Mesodermal cell (in vitro differentiated cells): ENCODE data around the gene PAQR5.
"Not testable (repeated sequence)": the region's sequence is repeated elsewhere in the genome, so short reads cannot be mapped to it uniquely, and the experiment has no call there.

Experiments
- H3K27ac ChIP-seq: 2 replicates; pipeline ENCODE4 v1.7.0; 2013; ENCODE audit warnings: mild to moderate bottlenecking, low read depth, low read length, moderate library complexity; ENCODE audit not compliant: severe bottlenecking
- H3K36me3 ChIP-seq: 2 replicates; pipeline ENCODE4 v1.7.1; 2013; ENCODE audit warnings: mild to moderate bottlenecking, low read length, moderate library complexity; ENCODE audit not compliant: control insufficient read depth, insufficient read depth
- H3K4me1 ChIP-seq: one replicate; pipeline ENCODE4 v1.7.1; 2013; ENCODE audit warnings: mild to moderate bottlenecking, low read length; ENCODE audit not compliant: insufficient read depth, control insufficient read depth, poor library complexity, severe bottlenecking
- H3K4me3 ChIP-seq: 2 replicates; pipeline ENCODE4 v1.7.0; 2013; ENCODE audit warnings: low read length, control low read depth, mild to moderate bottlenecking; ENCODE audit not compliant: insufficient read depth, poor library complexity, severe bottlenecking; ENCODE audit errors: extremely low read depth
- H3K9me3 ChIP-seq: 2 replicates; pipeline ENCODE4 v1.7.1; 2013; ENCODE audit warnings: mild to moderate bottlenecking, low read length, moderate library complexity; ENCODE audit not compliant: control insufficient read depth
- WGBS, 2 experiments: methylation state at CpG; one replicate each; pipeline ENCODE4 v1.1.5; 2013; ENCODE audit warnings: missing lambda C conversion rate in 2 of 2; ENCODE audit not compliant: insufficient coverage in 2 of 2; 5-methylcytosine and 5-hydroxymethylcytosine counted together

PAQR5 gene

DNA sequence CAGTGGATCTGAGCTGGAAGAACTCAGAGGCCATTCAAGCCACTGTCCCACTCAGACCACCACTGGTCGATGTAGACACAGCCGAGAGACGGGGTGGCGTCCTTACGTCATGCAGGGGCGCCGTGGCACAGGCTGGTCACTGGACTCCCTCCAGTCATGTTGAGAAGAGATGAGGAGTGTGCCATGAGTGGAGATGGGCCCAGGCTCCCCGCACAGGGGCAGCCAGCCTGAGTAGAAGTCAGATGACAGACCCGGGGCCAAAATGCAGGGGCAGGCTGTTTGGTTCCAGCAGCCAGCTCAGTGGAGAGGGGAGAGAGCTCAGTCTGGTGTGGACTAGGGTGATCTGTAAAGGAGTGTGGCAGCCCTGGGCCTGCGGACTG lies 82.0 kb downstream of the PAQR5 start:
- no peaks in the 10 kb centered on the region for H3K9me3 ChIP-seq
- no peaks in the 10 kb centered on the region for H3K36me3 ChIP-seq
- 93 to 95% methylated on average over 7 to 9 of the region's 10 CpGs for WGBS, 2 experiments
- H3K4me3 ChIP-seq = no peak overlapping the region
- no peaks in the 10 kb centered on the region for H3K4me1 ChIP-seq
- H3K27ac ChIP-seq = no peak overlapping the region

DNA sequence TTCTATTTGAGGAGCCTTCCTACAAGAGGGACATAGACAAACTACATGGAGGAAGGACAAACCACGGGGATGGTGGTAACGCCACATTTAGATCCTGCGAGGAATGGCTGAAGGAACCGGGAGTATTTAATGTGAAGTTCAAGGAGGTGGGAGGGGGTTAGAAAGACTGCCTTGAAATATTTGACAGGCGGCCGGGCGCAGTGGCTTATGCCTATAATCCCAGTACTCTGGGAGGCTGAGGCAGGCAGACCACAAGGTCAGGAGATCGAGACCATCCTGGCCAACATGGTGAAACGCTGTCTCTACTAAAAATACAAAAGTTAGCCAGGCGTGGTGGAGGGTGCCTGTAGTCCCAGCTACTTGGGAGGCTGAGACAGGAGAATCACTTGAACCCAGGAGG lies 83.5 kb downstream of the PAQR5 start:
- H3K4me1 ChIP-seq, H3K27ac ChIP-seq, H3K4me3 ChIP-seq, H3K9me3 ChIP-seq, H3K36me3 ChIP-seq: not testable (repeated sequence)
- 91 to 94% methylated on average over 5 to 10 of the region's 10 CpGs for WGBS, 2 experiments

GRCh38 chr15:69384066-69384465 lies 85.4 kb downstream of the PAQR5 start:
- not testable (repeated sequence) for H3K9me3 ChIP-seq, H3K36me3 ChIP-seq, H3K4me1 ChIP-seq, H3K27ac ChIP-seq, H3K4me3 ChIP-seq
- 84 to 95% methylated on average over 2 to 4 of the region's 18 CpGs for WGBS, 2 experiments

DNA sequence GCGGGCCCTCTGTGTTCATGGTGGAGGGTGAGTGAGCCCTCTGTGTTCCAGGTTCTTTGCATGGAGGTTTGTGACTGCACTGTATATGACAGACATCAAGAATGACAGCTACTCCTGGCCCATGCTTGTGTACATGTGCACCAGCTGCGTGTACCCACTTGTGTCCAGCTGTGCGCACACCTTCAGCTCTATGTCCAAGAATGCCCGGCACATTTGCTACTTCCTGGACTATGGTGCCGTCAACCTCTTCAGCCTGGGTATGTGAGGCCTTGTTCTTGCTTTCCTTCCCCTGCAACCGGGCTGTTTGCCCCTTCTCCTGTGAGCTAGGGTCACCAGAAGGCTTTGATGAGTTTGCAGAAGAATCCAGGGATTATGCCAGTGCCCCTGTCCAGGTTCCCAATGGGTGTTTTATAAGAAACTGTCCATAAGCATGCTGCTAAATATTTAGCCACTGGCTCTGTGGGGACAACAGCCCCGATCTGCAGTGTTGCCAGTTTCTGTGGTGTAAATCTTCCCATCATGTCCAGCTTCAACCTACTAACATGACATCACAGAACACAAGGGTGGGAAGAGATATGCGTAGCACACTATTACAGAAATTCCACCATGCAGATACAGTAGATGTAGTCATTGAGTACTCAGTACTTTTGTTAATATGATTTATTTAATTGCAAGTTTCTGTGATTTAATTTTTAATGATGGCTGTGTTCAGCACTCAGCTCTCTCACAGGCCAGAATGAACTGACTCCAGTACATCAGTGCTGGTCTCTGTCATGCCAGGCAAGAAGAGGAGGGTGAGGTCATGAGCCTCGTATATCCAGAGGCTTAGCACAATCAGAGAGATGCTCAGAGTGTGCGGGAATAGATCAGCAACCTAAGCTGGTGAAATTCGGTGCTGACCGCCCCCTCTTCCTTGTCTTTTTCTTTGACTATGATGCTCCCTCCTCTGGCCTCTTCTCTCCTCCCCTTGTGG lies 86.2 kb downstream of the PAQR5 start:
- no peak overlapping the region for H3K4me3 ChIP-seq
- H3K4me1 ChIP-seq = peaks cover 2% of the 10 kb centered on the region
- H3K27ac ChIP-seq = no peak overlapping the region
- H3K36me3 ChIP-seq = no peaks in the 10 kb centered on the region
- WGBS, 2 experiments = 93 to 95% methylated on average over 10 to 11 of the region's 12 CpGs
- H3K9me3 ChIP-seq = no peaks in the 10 kb centered on the region

GRCh38 chr15:69385831-69386230 lies 87.1 kb downstream of the PAQR5 start:
- no peaks in the 10 kb centered on the region for H3K9me3 ChIP-seq
- peaks cover 2% of the 10 kb centered on the region for H3K4me1 ChIP-seq
- 90 to 92% methylated on average over 2 of the region's 2 CpGs for WGBS, 2 experiments
- no peak overlapping the region for H3K4me3 ChIP-seq
- H3K27ac ChIP-seq = no peak overlapping the region
- no peaks in the 10 kb centered on the region for H3K36me3 ChIP-seq

DNA sequence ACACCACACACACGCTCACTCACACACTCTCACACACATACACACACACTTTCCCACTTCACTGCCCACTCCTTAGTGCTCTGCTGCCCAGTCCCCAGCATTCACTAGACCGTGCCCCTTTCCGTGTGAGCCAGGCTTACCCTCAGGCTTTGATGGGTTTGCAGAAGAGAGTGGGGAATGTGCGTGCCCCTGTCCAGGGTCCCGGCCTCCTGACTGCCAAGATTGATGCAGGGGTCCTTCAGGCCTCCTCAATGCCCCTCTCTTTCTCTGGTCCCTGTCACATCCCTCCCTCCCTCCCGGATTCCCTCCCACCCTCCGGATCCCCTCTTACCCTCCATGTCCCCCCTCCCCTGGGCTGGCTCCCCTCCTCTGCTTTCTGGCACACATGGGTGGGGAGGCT lies 87.6 kb downstream of the PAQR5 start:
- no peak overlapping the region for H3K27ac ChIP-seq
- no peak overlapping the region for H3K4me3 ChIP-seq
- H3K9me3 ChIP-seq = no peaks in the 10 kb centered on the region
- no peaks in the 10 kb centered on the region for H3K36me3 ChIP-seq
- WGBS, 2 experiments = 95 to 100% methylated on average over 1 to 2 of the region's 7 CpGs
- H3K4me1 ChIP-seq = peaks cover 2% of the 10 kb centered on the region

GRCh38 chr15:69388260-69388705 lies 89.6 kb downstream of the PAQR5 start:
- H3K36me3 ChIP-seq = no peaks in the 10 kb centered on the region
- H3K4me3 ChIP-seq = no peak overlapping the region
- WGBS, 2 experiments = 62 to 74% methylated on average over 6 of the region's 6 CpGs
- H3K4me1 ChIP-seq = peaks cover 4% of the 10 kb centered on the region
- no peak overlapping the region for H3K27ac ChIP-seq
- H3K9me3 ChIP-seq = no peaks in the 10 kb centered on the region

- Histone ChIP-seq H3K27ac (no peak overlapping the region), H3K36me3 (no peaks in the 10 kb centered on the region), H3K4me3 (no peak overlapping the region), H3K4me1 (peaks cover 15% of the 10 kb centered on the region), H3K9me3 (no peaks in the 10 kb centered on the region)
- 85 to 90% methylated on average over 5 to 6 of the region's 7 CpGs for WGBS, 2 experiments
Observed at GRCh38 chr15:69389426-69389825, 90.7 kb downstream of the PAQR5 start.

GRCh38 chr15:69390575-69390974 lies 91.9 kb downstream of the PAQR5 start:
- Histone ChIP-seq H3K4me1 (peaks cover 16% of the 10 kb centered on the region), H3K4me3 (no peak overlapping the region), H3K9me3 (no peaks in the 10 kb centered on the region), H3K36me3 (no peaks in the 10 kb centered on the region), H3K27ac (no peak overlapping the region)
- WGBS, 2 experiments = no CpG with 5 or more reads among the region's 2 CpGs

GRCh38 chr15:69391046-69391757 lies 92.5 kb downstream of the PAQR5 start:
- H3K4me1 ChIP-seq = peaks cover 16% of the 10 kb centered on the region
- no peaks in the 10 kb centered on the region for H3K36me3 ChIP-seq
- no peak overlapping the region for H3K4me3 ChIP-seq
- H3K9me3 ChIP-seq = no peaks in the 10 kb centered on the region
- WGBS, 2 experiments = 93 to 98% methylated on average over 10 to 11 of the region's 11 CpGs
- no peak overlapping the region for H3K27ac ChIP-seq

- Histone ChIP-seq H3K36me3 (no peaks in the 10 kb centered on the region), H3K4me1 (peaks cover 16% of the 10 kb centered on the region), H3K9me3 (no peaks in the 10 kb centered on the region), H3K4me3 (no peak overlapping the region), H3K27ac (no peak overlapping the region)
- 81 to 91% methylated on average over 2 to 3 of the region's 4 CpGs for WGBS, 2 experiments
Observed at GRCh38 chr15:69392352-69392751, 93.6 kb downstream of the PAQR5 start.
